Right lobe of liver (tissue), 6 donors: ENCODE results near the gene TSPAN9. TPM values are rescaled to one million over a fixed set of nuclear protein-coding genes. Genes with fewer than 3 reads are reported as not detected.

Experiments used
- ATAC-seq, 4 donors: fragments of 200-7000 bp; cut with Tn5 transposase; one replicate each; pipeline ENCODE4 v1.9.1; 2020; ENCODE audit warnings: mild to moderate bottlenecking in 4 of 4, moderate library complexity in 4 of 4
- DNase-seq, 3 donors: peaks; one replicate each; pipeline ENCODE4 v3.0.0-alpha.2; 2020
- H3K27ac ChIP-seq, 3 donors: fragments of 200-600 bp; one replicate each; pipeline ENCODE4 v1.8.0; 2022
- H3K27me3 ChIP-seq, 2 donors: fragments of 200-600 bp; one replicate each; pipeline ENCODE4 v1.8.0; 2022
- H3K36me3 ChIP-seq, 4 donors: fragments of 200-600 bp; sonication (generic) in 1 of 4; one replicate each; pipeline versions ENCODE4 v1.5.1 to v1.8.0; 2017 to 2022; ENCODE audit warnings: control low read depth in 1 of 4
- H3K4me1 ChIP-seq, 4 donors: fragments of 200-600 bp; sonication (generic) in 1 of 4; one replicate each; pipeline versions ENCODE4 v1.5.1 to v1.8.0; 2017 to 2022; ENCODE audit warnings: control low read depth in 1 of 4
- H3K4me3 ChIP-seq, 3 donors: fragments of 200-600 bp; one replicate each; pipeline ENCODE4 v1.8.0; 2022
- H3K9me3 ChIP-seq, 4 donors: fragments of 200-600 bp; sonication (generic) in 1 of 4; one replicate each; pipeline versions ENCODE4 v1.5.1 to v1.8.0; 2017 to 2022; ENCODE audit warnings: control low read depth in 1 of 4
- CTCF ChIP-seq, 4 donors: fragments of 200-600 bp in 3 of 4; fragments of 450-650 bp in 1 of 4; IDR thresholded peaks; one replicate each; pipeline versions ENCODE4 v1.5.1 to v1.8.0; 2016 to 2022; ENCODE audit warnings: antibody characterized with exemption in 4 of 4, mild to moderate bottlenecking in 2 of 4
- POLR2A ChIP-seq: fragments of 450-650 bp; IDR thresholded peaks from one replicate; pipeline ENCODE4 v1.6.1; 2017; ENCODE audit warnings: antibody characterized with exemption, mild to moderate bottlenecking
- WGBS: methylation state at CpG from one replicate; pipeline ENCODE4 v1.1.6; 2018; ENCODE audit warnings: low coverage, low lambda C conversion rate; ENCODE audit not compliant: insufficient coverage; ENCODE audit errors: missing lambda C conversion rate; 5-methylcytosine and 5-hydroxymethylcytosine counted together
- intact Hi-C, 2 donors: fragments of 100-400 bp; cut with DNase I; formaldehyde crosslinking; loops; one replicate each; pipeline versions ENCODE4 v1.11.2 to v1.14.1; 2022
- total RNA-seq, 6 experiments: library from RNA; depleted of rRNA in 2 of 6; stranded (reverse); fragments of >200 nt in 2 of 6; fragmentation: NEBNext Ultra II Directional in 3 of 6; extraction: Animal tissue kit (Norgen Biotek cat#: 25700) in 3 of 6; gene quantifications; one replicate each; pipeline versions ENCODE4 v1.1.0 to v1.2.4, GENCODE V29; 2016 to 2023
- donor health status: DM: no; HTN: yes; CAD: no.
- donor health status: DM: no; HTN: no; CAD: no.
- donor health status: DM: no; HTN: no; CAD: no.
- donor health status: DM: no; HTN: yes; CAD: no.
- donor health status: DM: no; HTN: yes; CAD: no.

TSPAN9 gene
- total RNA-seq, 6 experiments from 2014 or later, result 23.7 to 53.2 (median 39.8) TPM

DNA sequence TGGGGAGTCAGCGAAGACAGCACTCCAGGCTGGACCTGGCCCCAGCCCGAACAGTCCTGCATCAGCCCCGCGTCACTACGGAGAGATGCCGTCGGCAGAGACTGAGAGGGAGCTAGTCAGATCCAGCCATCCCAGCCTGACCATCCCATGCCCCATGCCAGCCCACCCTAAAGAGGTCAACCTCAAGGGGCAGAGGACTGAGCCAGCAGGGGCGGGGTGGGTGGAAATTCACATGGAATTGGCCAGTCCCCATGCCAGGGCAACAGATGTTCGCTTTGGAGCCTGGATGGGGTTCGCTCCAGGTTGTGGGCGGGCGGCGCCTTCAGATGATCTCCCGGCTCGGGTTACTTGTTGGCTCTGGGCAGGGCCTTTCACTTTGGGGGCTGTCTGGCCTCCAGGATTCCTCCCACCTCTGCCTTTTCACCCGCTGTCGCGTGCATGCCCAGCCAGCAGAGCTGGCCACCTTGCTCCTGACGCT, 154.3 kb downstream of the TSPAN9 start:
- Histone ChIP-seq H3K4me3 (no peak overlapping the region), H3K9me3 (no peaks in the 10 kb centered on the region), H3K36me3 (no peaks in the 10 kb centered on the region), H3K27me3 (no peaks in the 10 kb centered on the region), H3K4me1 (peaks cover 0 to 7% (median 2%) of the 10 kb centered on the region in 4 donors), H3K27ac (no peak overlapping the region)
- 66% methylated on average over 6 of the region's 19 CpGs for WGBS
- peak in 1 of 3 donors; percentile 51 for DNase-seq
- intact Hi-C loops, result no loop called here
- ATAC-seq, result no peak
- no peak for TF ChIP-seq POLR2A
- no peak for TF ChIP-seq CTCF (IDR thresholded peaks at IDR 0.05)

DNA sequence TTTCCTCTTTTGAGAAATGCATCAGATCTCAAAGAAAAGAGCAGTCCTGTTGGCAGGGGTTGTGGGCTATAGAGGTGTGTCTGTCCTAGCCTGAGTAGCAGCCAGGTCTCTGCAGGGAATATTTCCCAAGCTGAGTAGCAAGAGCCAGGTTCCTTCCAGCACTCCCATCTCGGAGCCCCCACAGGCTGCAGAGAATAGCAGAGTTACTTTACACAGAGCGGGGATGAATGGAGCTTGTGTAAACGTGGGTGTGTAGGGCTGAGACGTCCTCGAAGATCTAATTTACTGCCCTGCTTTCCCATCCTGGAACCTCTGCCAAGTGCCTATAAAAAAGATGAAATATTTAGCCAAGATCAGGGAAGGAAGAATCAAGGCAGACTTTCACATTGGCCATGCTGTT, 156.6 kb downstream of the TSPAN9 start:
- whole genome bisulfite sequencing, result 89% methylated on average over 2 of the region's 5 CpGs
- Histone ChIP-seq H3K27me3 (no peaks in the 10 kb centered on the region), H3K27ac (no peak overlapping the region), H3K4me3 (no peak overlapping the region), H3K36me3 (no peaks in the 10 kb centered on the region), H3K4me1 (no peaks in the 10 kb centered on the region), H3K9me3 (no peaks in the 10 kb centered on the region)
- TF ChIP-seq POLR2A, result no peak
- no peak for TF ChIP-seq CTCF (IDR thresholded peaks at IDR 0.05)
- intact Hi-C loops, result no loop called here
- ATAC-seq (no peak), DNase-seq (no peak)

DNA sequence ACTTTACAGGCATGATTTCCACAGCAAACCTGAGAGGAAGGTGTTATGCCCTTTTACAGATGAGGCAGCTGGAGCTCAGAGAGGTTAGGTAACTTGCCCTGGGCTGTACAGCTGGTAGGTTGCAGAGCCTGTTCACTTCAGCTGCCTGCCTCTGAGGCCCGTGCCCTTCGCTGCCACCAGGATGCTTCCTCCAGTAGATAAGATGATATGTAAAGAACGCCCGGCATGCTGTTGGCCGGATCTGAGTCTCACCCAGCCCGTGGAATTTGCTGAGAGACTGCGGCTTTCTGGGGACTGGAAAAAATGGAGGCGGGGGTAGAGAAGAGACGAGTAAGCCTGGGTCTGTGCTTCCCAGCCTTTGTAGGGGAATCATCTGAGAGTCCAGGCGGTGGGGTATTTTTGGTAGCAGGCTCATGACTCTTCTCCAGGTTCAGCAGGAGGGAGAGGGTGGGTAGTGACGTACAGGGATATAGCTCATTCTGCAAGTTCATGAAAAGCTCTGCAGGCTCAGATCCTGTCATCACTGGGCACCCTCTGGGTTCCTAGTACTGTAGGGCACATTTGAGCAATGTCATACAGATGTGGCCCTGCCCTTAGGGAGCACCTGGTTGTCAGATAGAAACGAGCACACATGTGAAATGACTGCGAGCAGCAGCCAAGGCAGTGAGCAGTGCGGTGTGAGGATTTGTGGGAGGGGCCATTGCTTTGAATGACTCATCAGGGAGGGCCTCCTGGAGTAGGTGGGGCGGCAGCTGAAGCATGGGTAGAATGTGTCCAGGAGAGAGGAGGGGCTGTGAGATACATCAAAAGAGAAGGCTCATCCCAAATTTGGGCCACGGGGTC, 159.4 kb downstream of the TSPAN9 start:
- intact Hi-C loops, result no loop called here
- WGBS, result 76% methylated on average over 11 of the region's 16 CpGs
- Histone ChIP-seq H3K36me3 (no peaks in the 10 kb centered on the region), H3K4me3 (no peak overlapping the region), H3K27ac (no peak overlapping the region), H3K9me3 (no peaks in the 10 kb centered on the region), H3K4me1 (peaks cover 0 to 6% (median 0%) of the 10 kb centered on the region in 4 donors), H3K27me3 (no peaks in the 10 kb centered on the region)
- peak; percentile 19 to 66 (median 37) for ATAC-seq
- TF ChIP-seq POLR2A, result no peak
- no peak for TF ChIP-seq CTCF (IDR thresholded peaks at IDR 0.05)
- no peak for DNase-seq

GRCh38 chr12:3238196-3238595, 161.0 kb downstream of the TSPAN9 start:
- ATAC-seq (no peak), DNase-seq (no peak)
- TF ChIP-seq POLR2A (no peak), CTCF (IDR thresholded peaks at IDR 0.05) (no peak)
- no peaks in the 10 kb centered on the region for H3K9me3 ChIP-seq
- H3K27me3 ChIP-seq, result no peaks in the 10 kb centered on the region
- 80% methylated on average over 6 of the region's 11 CpGs for WGBS
- H3K4me1 ChIP-seq, result peaks cover 0 to 12% (median 0%) of the 10 kb centered on the region in 4 donors
- intact Hi-C loops, result no loop called here
- no peak overlapping the region for H3K27ac ChIP-seq
- H3K36me3 ChIP-seq, result no peaks in the 10 kb centered on the region
- H3K4me3 ChIP-seq, result no peak overlapping the region
